WTC11 (cell line): ENCODE data around the gene FANCC. TPM values are rescaled to one million over a fixed set of nuclear protein-coding genes. Genes with fewer than 3 reads are reported as not detected.

ENCODE experiments used
- ATAC-seq: fragments of 200-7000 bp; cut with Tn5 transposase; 2 replicates; pipeline ENCODE4 v1.10.0; 2021; ENCODE audit warnings: mild to moderate bottlenecking, moderate library complexity
- CTCF ChIA-PET: fragments of 300-600 bp; sonication (Branson Sonifier 250); formaldehyde crosslinking; loops from one replicate; lab custom pipeline; 2021; ENCODE audit warnings: antibody characterized with exemption; lab: Charles Lee
- POLR2A ChIA-PET: fragments of 350-600 bp; sonication (Branson Sonifier 250); formaldehyde crosslinking; loops from one replicate; lab custom pipeline; 2021; ENCODE audit warnings: antibody characterized with exemption; lab: Charles Lee
- DNase-seq: peaks from one replicate; pipeline ENCODE4 v3.0.0; 2021; ENCODE audit warnings: low spot score
- H3K27ac Mint-ChIP-seq: 2 replicates; pipeline ENCODE4 v1.8.0; 2021; ENCODE audit warnings: mixed read lengths
- H3K27me3 Mint-ChIP-seq: 2 replicates; pipeline ENCODE4 v1.8.0; 2021; ENCODE audit warnings: low read depth, mild to moderate bottlenecking, moderate library complexity, mixed read lengths
- H3K36me3 Mint-ChIP-seq: 2 replicates; pipeline ENCODE4 v1.8.0; 2021; ENCODE audit warnings: mixed read lengths
- H3K4me1 Mint-ChIP-seq: 2 replicates; pipeline ENCODE4 v1.8.0; 2022; ENCODE audit warnings: mixed read lengths
- H3K4me3 Mint-ChIP-seq: 2 replicates; pipeline ENCODE4 v1.8.0; 2021; ENCODE audit warnings: mild to moderate bottlenecking, moderate library complexity, mixed read lengths
- H3K9me3 Mint-ChIP-seq: 2 replicates; pipeline ENCODE4 v1.8.0; 2021; ENCODE audit warnings: mixed read lengths
- CBFB ChIP-seq: sonication (generic); formaldehyde crosslinking; IDR thresholded peaks from 2 replicates; pipeline ENCODE4 v1.8.1; 2022; ENCODE audit warnings: mild to moderate bottlenecking, low read depth, missing genetic modification reagents
- CREB1 ChIP-seq: sonication (generic); formaldehyde crosslinking; IDR thresholded peaks from 2 replicates; pipeline ENCODE4 v1.8.0; 2023; ENCODE audit warnings: mild to moderate bottlenecking, missing genetic modification reagents
- ELF4 ChIP-seq: sonication (generic); formaldehyde crosslinking; IDR thresholded peaks from 2 replicates; pipeline ENCODE4 v1.8.1; 2022; ENCODE audit warnings: low read depth, mild to moderate bottlenecking, moderate library complexity, missing genetic modification reagents
- HMGA2 ChIP-seq: fragments of 250-450 bp; sonication (Bioruptor Pico); IDR thresholded peaks from 2 replicates; pipeline ENCODE4 v1.4.0; 2021; ENCODE audit warnings: mild to moderate bottlenecking, moderate library complexity
- JUN ChIP-seq: sonication (generic); formaldehyde crosslinking; IDR thresholded peaks from 2 replicates; pipeline ENCODE4 v1.8.0; 2023; ENCODE audit warnings: mild to moderate bottlenecking, missing genetic modification reagents
- NFYB ChIP-seq: sonication (generic); formaldehyde crosslinking; conservative IDR thresholded peaks from 2 replicates; pipeline ENCODE4 v1.8.0; 2022; ENCODE audit warnings: low read depth, missing genetic modification reagents
- PRRX2 ChIP-seq: fragments of 250-450 bp; sonication (Bioruptor Pico); IDR thresholded peaks from 2 replicates; pipeline ENCODE4 v1.8.0; 2021; ENCODE audit warnings: mild to moderate bottlenecking
- RELA ChIP-seq: sonication (generic); formaldehyde crosslinking; IDR thresholded peaks from 2 replicates; pipeline ENCODE4 v1.8.1; 2022; ENCODE audit warnings: missing genetic modification reagents, mild to moderate bottlenecking, borderline replicate concordance
- ZNF219 ChIP-seq: sonication (generic); formaldehyde crosslinking; IDR thresholded peaks from 2 replicates; pipeline ENCODE4 v1.8.0; 2023; ENCODE audit warnings: missing genetic modification reagents, mild to moderate bottlenecking, borderline replicate concordance
- total RNA-seq: library from RNA; stranded (reverse); gene quantifications from 3 replicates; pipeline ENCODE4 v1.2.3, GENCODE V29; 2021
- TF ChIP-seq, protein P1 (sequence below): fragments of 200-600 bp; IDR thresholded peaks from 2 replicates; pipeline ENCODE4 v1.8.0; 2022; ENCODE audit warnings: antibody characterized with exemption
- TF ChIP-seq, protein P2 (sequence below): sonication (generic); formaldehyde crosslinking; IDR thresholded peaks from 2 replicates; pipeline ENCODE4 v1.8.1; 2022; ENCODE audit warnings: low read depth, missing genetic modification reagents, borderline replicate concordance
- TF ChIP-seq, protein P3 (sequence below): sonication (generic); formaldehyde crosslinking; IDR thresholded peaks from 2 replicates; pipeline ENCODE4 v1.8.1; 2022; ENCODE audit warnings: low read depth, mild to moderate bottlenecking, moderate library complexity, missing genetic modification reagents, borderline replicate concordance
- TF ChIP-seq, protein P4 (sequence below): sonication (generic); formaldehyde crosslinking; IDR thresholded peaks from 2 replicates; pipeline ENCODE4 v1.8.1; 2022; ENCODE audit warnings: mild to moderate bottlenecking, moderate library complexity, missing genetic modification reagents
- TF ChIP-seq, protein P5 (sequence below): sonication (generic); formaldehyde crosslinking; conservative IDR thresholded peaks from 2 replicates; pipeline ENCODE4 v1.8.1; 2022; ENCODE audit warnings: mild to moderate bottlenecking, missing genetic modification reagents
- TF ChIP-seq, protein P6 (sequence below): sonication (generic); formaldehyde crosslinking; IDR thresholded peaks from 2 replicates; pipeline ENCODE4 v1.8.1; 2023; ENCODE audit warnings: mild to moderate bottlenecking, missing genetic modification reagents, moderate library complexity
- TF ChIP-seq, protein P7 (sequence below): sonication (generic); formaldehyde crosslinking; IDR thresholded peaks from 2 replicates; pipeline ENCODE4 v1.8.1; 2023; ENCODE audit warnings: mild to moderate bottlenecking, moderate library complexity, missing genetic modification reagents
- TF ChIP-seq, protein P8 (sequence below): sonication (generic); formaldehyde crosslinking; IDR thresholded peaks from 2 replicates; pipeline ENCODE4 v1.8.1; 2022; ENCODE audit warnings: missing genetic modification reagents, borderline replicate concordance

Gene FANCC
- total RNA-seq, 1 experiment from 2014 or later: 10.9 TPM

DNA sequence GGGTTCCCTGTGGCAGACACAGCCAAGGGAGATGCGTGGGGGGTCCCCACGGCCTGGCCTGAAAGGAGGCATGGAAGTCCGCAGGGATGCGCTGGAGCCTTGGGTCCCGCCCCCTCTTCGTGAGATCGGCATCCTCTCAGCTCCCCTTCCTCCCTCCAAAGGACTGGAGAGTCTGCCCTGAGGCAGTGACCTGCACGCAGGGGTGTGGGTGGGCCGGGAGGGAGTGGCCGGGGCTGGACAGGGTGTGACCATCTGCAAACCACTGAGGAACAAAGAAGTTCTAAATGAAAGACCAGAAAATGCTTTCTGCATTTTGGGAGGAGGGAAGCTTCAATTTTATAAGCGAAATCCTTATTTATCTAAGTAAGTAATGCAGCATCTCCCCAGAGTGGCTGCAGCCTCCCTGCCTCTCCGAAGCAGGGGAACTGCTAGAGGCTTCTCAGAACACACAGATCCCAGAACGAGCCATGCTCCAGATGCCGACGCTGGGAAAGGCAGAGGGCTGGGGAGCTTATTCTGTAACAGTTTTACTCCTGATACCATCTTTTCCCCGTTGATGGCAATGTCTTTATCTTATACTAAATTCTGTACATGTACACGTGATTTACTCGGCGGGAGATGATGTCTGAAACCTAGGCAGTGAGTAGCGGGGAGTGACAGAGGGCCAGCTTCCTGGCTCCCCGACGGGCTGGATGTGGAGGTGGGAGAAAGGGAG, 221.7 kb downstream of the FANCC start (continued):
- TF ChIP-seq, protein P1, sequence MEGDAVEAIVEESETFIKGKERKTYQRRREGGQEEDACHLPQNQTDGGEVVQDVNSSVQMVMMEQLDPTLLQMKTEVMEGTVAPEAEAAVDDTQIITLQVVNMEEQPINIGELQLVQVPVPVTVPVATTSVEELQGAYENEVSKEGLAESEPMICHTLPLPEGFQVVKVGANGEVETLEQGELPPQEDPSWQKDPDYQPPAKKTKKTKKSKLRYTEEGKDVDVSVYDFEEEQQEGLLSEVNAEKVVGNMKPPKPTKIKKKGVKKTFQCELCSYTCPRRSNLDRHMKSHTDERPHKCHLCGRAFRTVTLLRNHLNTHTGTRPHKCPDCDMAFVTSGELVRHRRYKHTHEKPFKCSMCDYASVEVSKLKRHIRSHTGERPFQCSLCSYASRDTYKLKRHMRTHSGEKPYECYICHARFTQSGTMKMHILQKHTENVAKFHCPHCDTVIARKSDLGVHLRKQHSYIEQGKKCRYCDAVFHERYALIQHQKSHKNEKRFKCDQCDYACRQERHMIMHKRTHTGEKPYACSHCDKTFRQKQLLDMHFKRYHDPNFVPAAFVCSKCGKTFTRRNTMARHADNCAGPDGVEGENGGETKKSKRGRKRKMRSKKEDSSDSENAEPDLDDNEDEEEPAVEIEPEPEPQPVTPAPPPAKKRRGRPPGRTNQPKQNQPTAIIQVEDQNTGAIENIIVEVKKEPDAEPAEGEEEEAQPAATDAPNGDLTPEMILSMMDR: no peak
- TF ChIP-seq JUN (no peak), PRRX2 (CRISPR knock-in tag) (no peak), CBFB (CRISPR knock-in tag) (no peak), NFYB (CRISPR knock-in tag) (no peak)
- TF ChIP-seq, protein P2, sequence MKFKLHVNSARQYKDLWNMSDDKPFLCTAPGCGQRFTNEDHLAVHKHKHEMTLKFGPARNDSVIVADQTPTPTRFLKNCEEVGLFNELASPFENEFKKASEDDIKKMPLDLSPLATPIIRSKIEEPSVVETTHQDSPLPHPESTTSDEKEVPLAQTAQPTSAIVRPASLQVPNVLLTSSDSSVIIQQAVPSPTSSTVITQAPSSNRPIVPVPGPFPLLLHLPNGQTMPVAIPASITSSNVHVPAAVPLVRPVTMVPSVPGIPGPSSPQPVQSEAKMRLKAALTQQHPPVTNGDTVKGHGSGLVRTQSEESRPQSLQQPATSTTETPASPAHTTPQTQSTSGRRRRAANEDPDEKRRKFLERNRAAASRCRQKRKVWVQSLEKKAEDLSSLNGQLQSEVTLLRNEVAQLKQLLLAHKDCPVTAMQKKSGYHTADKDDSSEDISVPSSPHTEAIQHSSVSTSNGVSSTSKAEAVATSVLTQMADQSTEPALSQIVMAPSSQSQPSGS (CRISPR knock-in tag): no peak
- TF ChIP-seq, protein P3, sequence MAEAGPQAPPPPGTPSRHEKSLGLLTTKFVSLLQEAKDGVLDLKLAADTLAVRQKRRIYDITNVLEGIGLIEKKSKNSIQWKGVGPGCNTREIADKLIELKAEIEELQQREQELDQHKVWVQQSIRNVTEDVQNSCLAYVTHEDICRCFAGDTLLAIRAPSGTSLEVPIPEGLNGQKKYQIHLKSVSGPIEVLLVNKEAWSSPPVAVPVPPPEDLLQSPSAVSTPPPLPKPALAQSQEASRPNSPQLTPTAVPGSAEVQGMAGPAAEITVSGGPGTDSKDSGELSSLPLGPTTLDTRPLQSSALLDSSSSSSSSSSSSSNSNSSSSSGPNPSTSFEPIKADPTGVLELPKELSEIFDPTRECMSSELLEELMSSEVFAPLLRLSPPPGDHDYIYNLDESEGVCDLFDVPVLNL (CRISPR knock-in tag): no peak
- TF ChIP-seq, protein P4, sequence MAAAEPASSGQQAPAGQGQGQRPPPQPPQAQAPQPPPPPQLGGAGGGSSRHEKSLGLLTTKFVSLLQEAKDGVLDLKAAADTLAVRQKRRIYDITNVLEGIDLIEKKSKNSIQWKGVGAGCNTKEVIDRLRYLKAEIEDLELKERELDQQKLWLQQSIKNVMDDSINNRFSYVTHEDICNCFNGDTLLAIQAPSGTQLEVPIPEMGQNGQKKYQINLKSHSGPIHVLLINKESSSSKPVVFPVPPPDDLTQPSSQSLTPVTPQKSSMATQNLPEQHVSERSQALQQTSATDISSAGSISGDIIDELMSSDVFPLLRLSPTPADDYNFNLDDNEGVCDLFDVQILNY (CRISPR knock-in tag): no peak

DNA sequence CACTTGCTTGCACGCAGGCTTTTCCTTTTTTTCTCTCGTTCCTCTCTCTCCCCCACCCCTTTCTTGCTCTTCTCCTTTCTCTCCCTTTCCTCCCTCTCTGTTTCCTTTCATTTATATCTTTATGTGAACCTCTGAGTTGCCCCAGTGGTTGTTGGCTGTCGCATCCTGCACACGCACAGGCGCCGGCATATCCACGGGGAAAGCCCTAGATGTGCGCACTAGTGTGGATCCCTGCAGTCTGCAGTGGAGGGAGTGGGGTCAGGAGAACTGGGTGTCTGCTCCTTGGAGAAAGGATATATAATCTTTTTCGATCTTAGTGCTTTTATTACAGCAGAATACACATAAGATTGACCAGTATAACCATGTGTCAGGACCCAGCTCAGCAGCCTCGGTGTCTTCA, 223.5 kb downstream of the FANCC start:
- H3K27ac Mint-ChIP-seq: no peak overlapping the region; the same call in 1 of the 2 replicates
- POLR2A ChIA-PET: no interaction called here
- ATAC-seq (no peak), DNase-seq (no peak)
- TF ChIP-seq CBFB (CRISPR knock-in tag) (no peak), PRRX2 (CRISPR knock-in tag) (no peak), RELA (CRISPR knock-in tag) (no peak), CREB1 (CRISPR knock-in tag) (no peak)
- TF ChIP-seq, protein P5, sequence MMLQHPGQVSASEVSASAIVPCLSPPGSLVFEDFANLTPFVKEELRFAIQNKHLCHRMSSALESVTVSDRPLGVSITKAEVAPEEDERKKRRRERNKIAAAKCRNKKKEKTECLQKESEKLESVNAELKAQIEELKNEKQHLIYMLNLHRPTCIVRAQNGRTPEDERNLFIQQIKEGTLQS: no peak
- H3K4me3 Mint-ChIP-seq: no peak overlapping the region
- H3K9me3 Mint-ChIP-seq: no peaks in the 10 kb centered on the region
- H3K27me3 Mint-ChIP-seq: no peaks in the 10 kb centered on the region
- CTCF ChIA-PET: interaction anchor here (1.0 to 4.9 kb wide), 5 partner anchors 9 to 413 kb away, joined by 3 to 24 read pairs (median 5); no protein-coding TSS in a partner anchor
- peaks cover 46% of the 10 kb centered on the region for H3K4me1 Mint-ChIP-seq
- no peaks in the 10 kb centered on the region for H3K36me3 Mint-ChIP-seq

DNA sequence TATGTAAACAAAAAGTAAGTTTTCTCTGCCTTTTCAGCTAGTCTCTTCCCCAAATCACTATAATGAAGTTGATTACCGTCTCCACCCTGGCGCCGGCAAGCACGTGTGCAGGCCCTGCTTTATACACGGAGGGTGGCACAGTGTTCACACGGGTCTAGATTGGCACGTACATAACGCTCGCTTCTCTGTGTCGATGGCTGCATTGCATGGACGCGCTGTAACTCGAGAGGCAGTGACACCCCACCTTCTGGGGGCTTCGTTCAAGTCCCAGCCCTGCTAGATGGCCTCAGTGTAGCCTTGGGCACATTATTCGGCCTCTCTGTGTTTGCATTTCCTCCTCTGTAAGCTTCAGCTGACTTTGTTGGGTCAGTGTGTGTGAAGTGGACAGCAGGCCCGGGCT, 223.9 kb downstream of the FANCC start:
- Mint-ChIP-seq H3K36me3 (no peaks in the 10 kb centered on the region), H3K27me3 (no peaks in the 10 kb centered on the region), H3K4me3 (no peak overlapping the region), H3K9me3 (no peaks in the 10 kb centered on the region), H3K4me1 (peaks cover 46% of the 10 kb centered on the region), H3K27ac (no peak overlapping the region; the same call in 1 of the 2 replicates)
- TF ChIP-seq, protein P6, sequence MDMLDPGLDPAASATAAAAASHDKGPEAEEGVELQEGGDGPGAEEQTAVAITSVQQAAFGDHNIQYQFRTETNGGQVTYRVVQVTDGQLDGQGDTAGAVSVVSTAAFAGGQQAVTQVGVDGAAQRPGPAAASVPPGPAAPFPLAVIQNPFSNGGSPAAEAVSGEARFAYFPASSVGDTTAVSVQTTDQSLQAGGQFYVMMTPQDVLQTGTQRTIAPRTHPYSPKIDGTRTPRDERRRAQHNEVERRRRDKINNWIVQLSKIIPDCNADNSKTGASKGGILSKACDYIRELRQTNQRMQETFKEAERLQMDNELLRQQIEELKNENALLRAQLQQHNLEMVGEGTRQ: no peak
- TF ChIP-seq, protein P7, sequence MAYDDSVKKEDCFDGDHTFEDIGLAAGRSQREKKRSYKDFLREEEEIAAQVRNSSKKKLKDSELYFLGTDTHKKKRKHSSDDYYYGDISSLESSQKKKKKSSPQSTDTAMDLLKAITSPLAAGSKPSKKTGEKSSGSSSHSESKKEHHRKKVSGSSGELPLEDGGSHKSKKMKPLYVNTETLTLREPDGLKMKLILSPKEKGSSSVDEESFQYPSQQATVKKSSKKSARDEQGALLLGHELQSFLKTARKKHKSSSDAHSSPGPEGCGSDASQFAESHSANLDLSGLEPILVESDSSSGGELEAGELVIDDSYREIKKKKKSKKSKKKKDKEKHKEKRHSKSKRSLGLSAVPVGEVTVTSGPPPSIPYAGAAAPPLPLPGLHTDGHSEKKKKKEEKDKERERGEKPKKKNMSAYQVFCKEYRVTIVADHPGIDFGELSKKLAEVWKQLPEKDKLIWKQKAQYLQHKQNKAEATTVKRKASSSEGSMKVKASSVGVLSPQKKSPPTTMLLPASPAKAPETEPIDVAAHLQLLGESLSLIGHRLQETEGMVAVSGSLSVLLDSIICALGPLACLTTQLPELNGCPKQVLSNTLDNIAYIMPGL (CRISPR knock-in tag): no peak
- TF ChIP-seq ZNF219 (CRISPR knock-in tag) (no peak), HMGA2 (no peak), ELF4 (CRISPR knock-in tag) (no peak)
- TF ChIP-seq, protein P8, sequence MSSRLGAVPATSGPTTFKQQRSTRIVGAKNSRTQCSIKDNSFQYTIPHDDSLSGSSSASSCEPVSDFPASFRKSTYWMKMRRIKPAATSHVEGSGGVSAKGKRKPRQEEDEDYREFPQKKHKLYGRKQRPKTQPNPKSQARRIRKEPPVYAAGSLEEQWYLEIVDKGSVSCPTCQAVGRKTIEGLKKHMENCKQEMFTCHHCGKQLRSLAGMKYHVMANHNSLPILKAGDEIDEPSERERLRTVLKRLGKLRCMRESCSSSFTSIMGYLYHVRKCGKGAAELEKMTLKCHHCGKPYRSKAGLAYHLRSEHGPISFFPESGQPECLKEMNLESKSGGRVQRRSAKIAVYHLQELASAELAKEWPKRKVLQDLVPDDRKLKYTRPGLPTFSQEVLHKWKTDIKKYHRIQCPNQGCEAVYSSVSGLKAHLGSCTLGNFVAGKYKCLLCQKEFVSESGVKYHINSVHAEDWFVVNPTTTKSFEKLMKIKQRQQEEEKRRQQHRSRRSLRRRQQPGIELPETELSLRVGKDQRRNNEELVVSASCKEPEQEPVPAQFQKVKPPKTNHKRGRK (CRISPR knock-in tag): no peak
- DNase-seq: no peak
- ATAC-seq: no peak
- CTCF ChIA-PET: interaction anchor here (1.0 to 4.9 kb wide), 6 partner anchors 9 to 412 kb away, joined by 3 to 24 read pairs (median 12); no protein-coding TSS in a partner anchor
- POLR2A ChIA-PET: no interaction called here
